T-helper 2 cell treated with Interferon-gamma antibody and Interleukin-4, amounts not matched to agents 100 ng/mL and 5 ng/mL, for 36 hours (primary cell): Measurements from ENCODE around the gene ABI3. TPM values are rescaled to one million over a fixed set of nuclear protein-coding genes. Genes with fewer than 3 reads are reported as not detected.

Experiments
- intact Hi-C: fragments of 100-400 bp; cut with micrococcal nuclease; formaldehyde crosslinking; loops from one replicate; pipeline ENCODE4 v1.15.1; 2023
- total RNA-seq: library from RNA; stranded (reverse); gene quantifications from 2 replicates; pipeline ENCODE4 v1.2.3, GENCODE V29; 2022

Gene ABI3
- total RNA-seq, 1 donor from 2014 or later = 44.0 TPM

GRCh38 chr17:49196520-49196919, 14.0 kb upstream of the ABI3 start:
- intact Hi-C loops = loop anchor here (10.0 kb wide), 2 partner anchors 302 to 362 kb away; partner anchors contain the start of genes ATP5MC1 and CALCOCO2

- intact Hi-C loops = loop anchor here (10.0 kb wide), 2 partner anchors 303 to 363 kb away; partner anchors contain the start of genes ATP5MC1 and CALCOCO2
These were observed 13.0 kb upstream of the ABI3 start for GRCh38 chr17:49197346-49197998.

- intact Hi-C loops = loop anchor here (10.0 kb wide), 2 partner anchors 303 to 363 kb away; partner anchors contain the start of genes ATP5MC1 and CALCOCO2
These were observed 12.3 kb upstream of the ABI3 start for GRCh38 chr17:49198211-49198610.

GRCh38 chr17:49200423-49201083, 10.0 kb upstream of the ABI3 start:
- intact Hi-C loops = no loop called here

GRCh38 chr17:49201481-49201927, 9.0 kb upstream of the ABI3 start:
- intact Hi-C loops = no loop called here

GRCh38 chr17:49203796-49204195, 6.7 kb upstream of the ABI3 start:
- intact Hi-C loops = no loop called here

- intact Hi-C loops = no loop called here
These were observed 6.0 kb upstream of the ABI3 start for GRCh38 chr17:49204516-49204915.

GRCh38 chr17:49209061-49209571, 1.4 kb upstream of the ABI3 start:
- intact Hi-C loops = no loop called here

- intact Hi-C loops = no loop called here
These were observed 2.9 kb downstream of the ABI3 start for GRCh38 chr17:49213399-49213798.

GRCh38 chr17:49213847-49214246, 3.3 kb downstream of the ABI3 start:
- intact Hi-C loops = no loop called here

GRCh38 chr17:49214676-49215360, 4.3 kb downstream of the ABI3 start:
- intact Hi-C loops = loop anchor here (5.0 kb wide), 1 partner anchor 127 kb away; no protein-coding TSS in a partner anchor

- intact Hi-C loops = loop anchor here (5.0 kb wide), 1 partner anchor 126 kb away; no protein-coding TSS in a partner anchor
These were observed 6.0 kb downstream of the ABI3 start for GRCh38 chr17:49216482-49216881.

- intact Hi-C loops = loop anchor here (5.0 kb wide), 1 partner anchor 125 kb away; no protein-coding TSS in a partner anchor
These were observed 6.6 kb downstream of the ABI3 start for GRCh38 chr17:49216953-49217650.

- intact Hi-C loops = loop anchor here (1.0 to 5.0 kb wide), 2 partner anchors 26 to 124 kb away; no protein-coding TSS in a partner anchor
These were observed 7.3 kb downstream of the ABI3 start for GRCh38 chr17:49217651-49218413.

- intact Hi-C loops = loop anchor here (1.0 to 5.0 kb wide), 2 partner anchors 27 to 123 kb away; no protein-coding TSS in a partner anchor
These were observed 8.7 kb downstream of the ABI3 start for GRCh38 chr17:49218941-49219913.

- intact Hi-C loops = loop anchor here (5.0 kb wide), 1 partner anchor 122 kb away; no protein-coding TSS in a partner anchor
These were observed 9.5 kb downstream of the ABI3 start for GRCh38 chr17:49219987-49220386.

GRCh38 chr17:49223168-49223516, 12.6 kb downstream of the ABI3 start:
- intact Hi-C loops = no loop called here

GRCh38 chr17:49223517-49224197, 13.2 kb downstream of the ABI3 start:
- intact Hi-C loops = no loop called here
